Activated T-helper 1 cell treated with anti-CD3 and anti-CD28 coated beads, Interleukin-12 subunit alpha, Interleukin-12 subunit beta, Interleukin-2, Interleukin-4 antibody, amounts not matched to agents 30 ng/mL and 10 ng/mL and 1 ng/mL, durations not matched to agents 14 hours and 24 hours and 36 hours (primary cell): ENCODE results near the gene KLHL12. TPM values are rescaled to one million over a fixed set of nuclear protein-coding genes. Genes with fewer than 3 reads are reported as not detected.
"Not testable (repeated sequence)": the region's sequence is repeated elsewhere in the genome, so short reads cannot be mapped to it uniquely, and the experiment has no call there.

Experiments used
- DNase-seq: peaks from one replicate; pipeline ENCODE4 v3.0.0; 2021; ENCODE audit warnings: low spot score
- H3K27ac Mint-ChIP-seq: one replicate; pipeline ENCODE4 v1.8.0; 2021; ENCODE audit warnings: mild to moderate bottlenecking, mixed read lengths
- H3K27me3 Mint-ChIP-seq: one replicate; pipeline ENCODE4 v1.8.0; 2022; ENCODE audit warnings: mild to moderate bottlenecking, moderate library complexity, mixed read lengths; ENCODE audit not compliant: insufficient read depth
- H3K36me3 Mint-ChIP-seq: one replicate; pipeline ENCODE4 v1.8.0; 2021; ENCODE audit warnings: low read depth, mixed read lengths
- H3K4me1 Mint-ChIP-seq: one replicate; pipeline ENCODE4 v1.8.0; 2021; ENCODE audit warnings: low read depth, mixed read lengths
- H3K4me3 Mint-ChIP-seq: one replicate; pipeline ENCODE4 v1.8.0; 2021; ENCODE audit warnings: mild to moderate bottlenecking, moderate library complexity, mixed read lengths
- H3K9me3 Mint-ChIP-seq: one replicate; pipeline ENCODE4 v1.8.0; 2021; ENCODE audit warnings: mixed read lengths
- intact Hi-C: fragments of 100-400 bp; cut with micrococcal nuclease; formaldehyde crosslinking; loops from one replicate; pipeline ENCODE4 v1.15.1; 2024
- total RNA-seq: library from RNA; stranded (reverse); gene quantifications from 2 replicates; pipeline ENCODE4 v1.2.3, GENCODE V29; 2022

KLHL12 gene
- total RNA-seq, 1 donor from 2014 or later: 24.9 TPM

DNA sequence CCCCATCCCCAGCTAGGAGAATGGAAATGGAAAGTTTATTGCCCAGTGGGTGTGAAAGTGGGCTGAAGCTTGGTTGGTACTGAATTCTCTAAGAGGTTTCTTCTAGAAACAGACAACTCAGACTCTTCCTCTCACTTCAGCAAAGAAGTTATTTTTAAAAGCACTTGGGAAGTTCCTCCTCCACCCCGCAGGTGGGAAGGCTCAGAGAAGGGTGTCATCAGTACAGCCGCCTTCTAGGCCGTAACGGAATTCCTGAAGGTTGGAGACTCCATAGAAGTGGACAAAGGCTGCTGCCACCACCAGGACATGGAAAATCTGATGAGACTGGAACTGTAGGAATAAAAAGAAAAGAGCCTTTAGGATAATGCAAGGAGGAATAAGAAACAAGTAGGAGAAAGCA lies 14.3 kb upstream of the KLHL12 start:
- Mint-ChIP-seq H3K36me3 (peaks cover 38% of the 10 kb centered on the region), H3K4me3 (no peak overlapping the region), H3K9me3 (no peaks in the 10 kb centered on the region), H3K4me1 (no peaks in the 10 kb centered on the region), H3K27me3 (no peaks in the 10 kb centered on the region), H3K27ac (no peak overlapping the region)
- no peak for DNase-seq
- intact Hi-C loops: no loop called here

DNA sequence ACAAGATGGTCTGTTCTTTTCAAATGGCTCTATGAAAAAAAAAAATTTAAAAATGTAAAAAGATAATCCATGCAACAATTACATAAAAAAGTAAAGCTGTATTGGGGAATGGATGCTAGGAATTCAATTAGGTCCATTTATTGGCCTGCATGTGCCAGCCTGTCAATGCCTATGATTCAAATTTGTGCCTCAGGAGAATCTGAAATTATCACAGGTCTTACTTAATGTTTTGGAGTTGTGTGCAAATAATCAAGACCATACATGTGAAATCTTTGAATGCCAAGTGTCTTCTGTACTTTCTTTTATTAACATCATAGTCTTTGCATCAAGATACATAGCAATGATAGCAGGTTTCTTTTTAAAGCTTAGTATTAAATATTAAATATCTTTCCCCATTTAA lies 13.5 kb upstream of the KLHL12 start:
- H3K4me1 Mint-ChIP-seq: no peaks in the 10 kb centered on the region
- intact Hi-C loops: no loop called here
- no peak overlapping the region for H3K4me3 Mint-ChIP-seq
- H3K36me3 Mint-ChIP-seq: peaks cover 35% of the 10 kb centered on the region
- H3K27me3 Mint-ChIP-seq: no peaks in the 10 kb centered on the region
- no peak for DNase-seq
- H3K9me3 Mint-ChIP-seq: no peaks in the 10 kb centered on the region
- no peak overlapping the region for H3K27ac Mint-ChIP-seq

DNA sequence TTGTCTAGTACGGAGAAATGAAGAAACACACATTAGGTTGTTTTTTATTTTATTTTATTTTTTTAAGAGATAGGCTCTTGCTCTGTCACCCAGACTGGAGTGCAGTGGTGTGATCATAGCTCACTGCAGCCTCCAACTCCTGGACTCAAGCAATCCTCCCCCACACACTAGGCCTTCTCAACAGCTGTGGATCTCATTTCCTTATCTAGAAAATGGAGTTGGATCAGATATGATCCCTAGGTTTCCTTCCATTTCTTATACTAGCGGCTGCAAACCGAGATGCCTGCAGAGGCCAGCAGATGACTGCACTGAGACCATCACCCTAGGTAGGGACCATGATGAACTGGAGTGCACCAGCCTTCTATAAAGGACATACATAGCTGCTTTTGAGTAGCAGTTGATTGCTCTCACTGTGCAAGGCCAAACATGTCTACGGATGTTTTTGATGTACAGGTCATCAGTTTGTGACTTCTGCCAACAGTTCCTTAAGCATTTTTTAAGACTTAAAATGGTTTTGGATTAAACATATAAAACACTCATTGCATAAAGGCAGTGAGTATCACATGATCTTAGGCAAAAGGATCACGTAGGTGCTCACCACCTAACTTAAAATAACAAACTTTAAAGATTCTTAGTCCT lies 11.4 kb upstream of the KLHL12 start:
- Mint-ChIP-seq H3K27ac (no peak overlapping the region), H3K4me1 (peaks cover 7% of the 10 kb centered on the region), H3K27me3 (peaks cover 7% of the 10 kb centered on the region), H3K9me3 (no peaks in the 10 kb centered on the region), H3K36me3 (peaks cover 17% of the 10 kb centered on the region), H3K4me3 (no peak overlapping the region)
- no peak for DNase-seq
- intact Hi-C loops: no loop called here

DNA sequence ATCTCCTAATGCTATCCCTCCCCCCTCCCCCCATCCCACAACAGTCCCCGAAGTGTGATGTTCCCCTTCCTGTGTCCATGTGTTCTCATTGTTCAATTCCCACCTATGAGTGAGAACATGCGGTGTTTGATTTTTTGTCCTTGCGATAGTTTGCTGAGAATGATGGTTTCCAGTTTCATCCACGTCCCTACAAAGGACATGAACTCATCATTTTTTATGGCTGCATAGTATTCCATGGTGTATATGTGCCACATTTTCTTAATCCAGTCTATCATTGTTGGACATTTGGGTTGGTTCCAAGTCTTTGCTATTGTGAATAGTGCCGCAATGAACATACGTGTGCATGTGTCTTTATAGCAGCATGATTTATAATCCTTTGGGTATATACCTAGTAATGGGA lies 9.4 kb upstream of the KLHL12 start:
- H3K4me1 Mint-ChIP-seq, intact Hi-C loops, H3K36me3 Mint-ChIP-seq, H3K27ac Mint-ChIP-seq, DNase-seq, H3K4me3 Mint-ChIP-seq, H3K9me3 Mint-ChIP-seq: not testable (repeated sequence)
- H3K27me3 Mint-ChIP-seq: peaks cover 16% of the 10 kb centered on the region

DNA sequence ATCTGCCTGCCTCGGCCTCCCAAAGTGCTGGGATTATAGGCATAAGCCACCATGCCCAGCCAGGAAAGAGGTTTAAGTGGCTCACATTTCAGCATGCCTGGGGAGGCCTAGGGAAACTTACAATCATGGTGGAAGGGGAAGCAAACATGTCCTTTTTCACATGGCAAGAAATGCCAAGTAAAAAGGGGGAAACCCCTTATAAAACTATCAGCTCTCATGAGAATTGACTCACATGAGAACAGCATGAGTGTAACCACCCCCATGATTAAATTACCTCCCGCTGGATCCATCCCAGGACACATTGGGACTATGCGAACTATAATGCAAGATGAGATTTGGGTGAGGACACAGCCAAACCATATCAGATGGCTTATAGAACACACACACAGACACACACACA lies 8.8 kb upstream of the KLHL12 start:
- intact Hi-C loops: no loop called here
- H3K36me3 Mint-ChIP-seq: peaks cover under 1% of the 10 kb centered on the region
- no peaks in the 10 kb centered on the region for H3K9me3 Mint-ChIP-seq
- H3K27ac Mint-ChIP-seq: no peak overlapping the region
- no peak for DNase-seq
- peaks cover 16% of the 10 kb centered on the region for H3K27me3 Mint-ChIP-seq
- peaks cover 8% of the 10 kb centered on the region for H3K4me1 Mint-ChIP-seq
- H3K4me3 Mint-ChIP-seq: no peak overlapping the region

DNA sequence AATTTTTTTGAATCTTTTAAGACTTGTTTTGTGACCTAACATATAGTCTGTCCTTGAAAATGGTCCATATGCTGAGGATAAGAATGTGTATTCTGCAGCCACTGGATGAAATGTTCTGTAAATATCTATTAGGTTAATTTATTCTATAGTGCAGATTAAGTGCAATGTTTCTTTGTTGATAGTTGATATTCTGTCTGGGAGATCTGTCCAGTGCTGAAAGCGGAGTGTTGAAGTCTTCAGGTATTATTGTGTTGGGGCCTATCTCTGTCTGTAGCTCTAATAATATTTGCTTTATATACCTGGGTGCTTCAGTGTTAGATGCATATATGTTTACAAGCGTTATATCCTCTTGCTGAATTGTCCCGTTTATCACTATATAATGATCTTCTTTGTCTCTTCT lies 7.7 kb upstream of the KLHL12 start:
- Mint-ChIP-seq H3K4me1 (peaks cover 8% of the 10 kb centered on the region), H3K27ac (no peak overlapping the region), H3K36me3 (no peaks in the 10 kb centered on the region), H3K27me3 (peaks cover 18% of the 10 kb centered on the region), H3K4me3 (no peak overlapping the region), H3K9me3 (no peaks in the 10 kb centered on the region)
- intact Hi-C loops: no loop called here
- no peak for DNase-seq

DNA sequence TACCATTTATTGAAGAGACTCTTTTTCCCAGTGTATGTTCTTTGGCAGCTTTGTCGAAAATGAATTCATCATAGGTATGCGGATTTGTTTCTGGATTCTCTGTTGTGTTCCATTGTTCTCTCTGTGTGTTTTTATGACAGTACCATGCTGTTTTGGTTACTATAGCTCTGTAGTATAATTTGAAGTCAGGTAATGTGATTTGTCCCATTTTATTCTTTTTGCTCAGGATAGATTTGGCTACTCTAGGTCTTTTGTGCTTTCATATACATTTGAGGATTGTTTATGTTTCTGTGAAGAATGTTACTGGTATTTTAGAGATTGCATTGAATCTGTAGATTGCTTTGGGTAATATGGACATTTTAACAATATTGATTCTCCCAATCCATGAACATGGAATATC lies 5.4 kb upstream of the KLHL12 start:
- Mint-ChIP-seq H3K36me3 (no peaks in the 10 kb centered on the region), H3K27ac (no peak overlapping the region), H3K9me3 (no peaks in the 10 kb centered on the region), H3K27me3 (peaks cover 18% of the 10 kb centered on the region), H3K4me1 (peaks cover 8% of the 10 kb centered on the region), H3K4me3 (no peak overlapping the region)
- intact Hi-C loops: no loop called here
- no peak for DNase-seq

DNA sequence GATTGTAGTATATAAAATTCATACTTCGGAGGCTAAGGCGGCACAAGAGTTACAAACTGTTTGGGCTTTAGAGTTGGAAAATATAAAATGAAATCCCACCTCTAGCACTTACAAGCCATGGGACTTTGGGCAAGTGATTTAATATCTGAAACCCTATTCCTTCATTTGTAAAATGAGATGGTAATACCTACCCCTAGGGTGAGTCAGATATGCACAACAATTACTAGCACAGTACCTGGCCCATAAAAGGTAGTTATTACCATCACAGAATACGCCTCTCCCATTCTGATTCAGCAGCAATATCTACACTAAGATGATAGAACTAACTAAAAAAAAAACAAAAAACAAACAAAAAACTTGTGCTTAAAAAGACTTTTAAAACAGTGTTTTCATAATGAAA lies 3.5 kb downstream of the KLHL12 start:
- no peaks in the 10 kb centered on the region for H3K27me3 Mint-ChIP-seq
- H3K9me3 Mint-ChIP-seq: no peaks in the 10 kb centered on the region
- no peak for DNase-seq
- peaks cover 34% of the 10 kb centered on the region for H3K4me1 Mint-ChIP-seq
- intact Hi-C loops: no loop called here
- H3K36me3 Mint-ChIP-seq: peaks cover 23% of the 10 kb centered on the region
- H3K4me3 Mint-ChIP-seq: no peak overlapping the region
- no peak overlapping the region for H3K27ac Mint-ChIP-seq

DNA sequence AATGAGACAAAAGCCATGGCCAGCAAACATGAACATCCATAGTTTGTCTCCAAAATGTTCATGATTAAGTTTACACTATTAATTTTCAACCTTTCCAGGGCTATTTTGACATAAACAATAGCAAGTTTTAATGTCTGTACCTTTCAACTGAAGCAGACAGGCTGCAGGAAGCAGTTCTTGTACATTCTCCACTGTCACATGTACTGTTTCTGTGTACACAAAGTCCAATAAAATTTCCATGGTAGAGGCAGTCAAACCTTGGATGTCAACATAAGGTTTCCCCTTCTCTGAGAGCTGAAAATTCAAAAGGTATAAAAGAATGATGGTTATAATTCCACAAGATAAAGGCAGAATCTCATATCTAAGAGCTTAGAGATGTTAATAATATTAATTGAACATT lies 7.4 kb downstream of the KLHL12 start:
- no peaks in the 10 kb centered on the region for H3K27me3 Mint-ChIP-seq
- H3K4me1 Mint-ChIP-seq: peaks cover 17% of the 10 kb centered on the region
- no peak overlapping the region for H3K27ac Mint-ChIP-seq
- H3K9me3 Mint-ChIP-seq: no peaks in the 10 kb centered on the region
- no peak for DNase-seq
- H3K36me3 Mint-ChIP-seq: peaks cover 30% of the 10 kb centered on the region
- H3K4me3 Mint-ChIP-seq: no peak overlapping the region
- intact Hi-C loops: no loop called here

DNA sequence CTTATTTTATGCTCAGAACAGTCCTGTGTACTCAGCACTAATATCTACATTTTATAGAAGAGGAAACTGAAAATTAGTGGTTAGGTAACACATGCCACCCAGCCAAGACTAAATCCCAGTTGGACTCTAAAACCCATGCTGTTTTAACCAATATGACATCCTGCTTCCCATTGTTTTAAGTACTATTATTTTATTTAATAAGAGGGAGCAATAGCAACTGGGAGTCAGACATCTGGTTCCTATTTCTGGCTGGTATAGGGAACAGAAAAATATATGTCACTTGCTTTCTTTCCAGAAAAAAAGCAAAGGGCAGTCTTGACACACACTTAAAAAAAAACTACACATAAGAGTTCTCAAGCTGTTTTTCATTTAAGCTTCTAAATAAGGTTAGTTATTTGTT lies 11.9 kb downstream of the KLHL12 start:
- DNase-seq: no peak
- H3K36me3 Mint-ChIP-seq: peaks cover 43% of the 10 kb centered on the region
- intact Hi-C loops: no loop called here
- H3K4me3 Mint-ChIP-seq: no peak overlapping the region
- no peaks in the 10 kb centered on the region for H3K9me3 Mint-ChIP-seq
- H3K27ac Mint-ChIP-seq: no peak overlapping the region
- peaks cover 6% of the 10 kb centered on the region for H3K4me1 Mint-ChIP-seq
- H3K27me3 Mint-ChIP-seq: no peaks in the 10 kb centered on the region

DNA sequence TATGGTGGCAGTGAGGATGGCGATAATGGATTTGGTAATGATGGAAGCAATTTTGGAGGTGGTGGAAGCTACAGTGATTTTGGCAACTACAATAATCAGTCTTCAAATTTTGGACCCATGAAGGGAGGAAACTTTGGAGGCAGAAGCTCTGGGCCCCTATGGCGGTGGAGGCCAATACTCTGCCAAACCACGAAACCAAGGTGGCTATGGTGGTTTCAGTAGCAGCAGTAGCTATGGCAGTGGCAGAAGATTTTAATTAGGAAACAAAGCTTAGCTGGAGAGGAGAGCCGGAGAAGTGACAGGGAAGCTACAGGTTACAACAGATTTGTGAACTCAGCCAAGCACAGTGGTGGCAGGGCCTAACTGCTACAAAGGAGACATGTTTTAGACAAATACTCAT lies 14.6 kb downstream of the KLHL12 start:
- H3K4me3 Mint-ChIP-seq, H3K27ac Mint-ChIP-seq, H3K4me1 Mint-ChIP-seq, H3K27me3 Mint-ChIP-seq, intact Hi-C loops, H3K9me3 Mint-ChIP-seq, DNase-seq: not testable (repeated sequence)
- peaks cover 33% of the 10 kb centered on the region for H3K36me3 Mint-ChIP-seq

DNA sequence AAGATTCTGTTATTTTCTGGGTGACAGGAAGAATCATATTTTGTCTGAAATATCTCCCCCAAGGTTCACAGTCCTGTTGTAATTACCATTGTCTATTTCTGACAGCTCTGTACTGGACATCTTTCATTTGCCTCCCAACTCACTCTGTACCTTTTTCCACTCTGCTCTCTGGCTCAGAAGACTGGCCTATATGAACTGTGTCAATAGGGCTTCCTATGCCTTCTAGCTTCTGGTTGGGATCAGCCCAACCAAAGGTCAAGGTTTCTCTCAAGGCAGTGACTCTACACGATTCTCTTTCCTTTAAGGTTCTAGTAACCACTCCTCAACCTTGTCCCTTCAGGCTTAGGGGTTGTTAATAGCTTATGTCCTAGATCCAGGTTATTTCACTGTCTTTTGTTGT lies 17.5 kb downstream of the KLHL12 start:
- Mint-ChIP-seq H3K4me3 (no peak overlapping the region), H3K4me1 (peaks cover 6% of the 10 kb centered on the region), H3K36me3 (peaks cover 35% of the 10 kb centered on the region), H3K9me3 (no peaks in the 10 kb centered on the region), H3K27ac (no peak overlapping the region), H3K27me3 (no peaks in the 10 kb centered on the region)
- intact Hi-C loops: no loop called here
- no peak for DNase-seq

DNA sequence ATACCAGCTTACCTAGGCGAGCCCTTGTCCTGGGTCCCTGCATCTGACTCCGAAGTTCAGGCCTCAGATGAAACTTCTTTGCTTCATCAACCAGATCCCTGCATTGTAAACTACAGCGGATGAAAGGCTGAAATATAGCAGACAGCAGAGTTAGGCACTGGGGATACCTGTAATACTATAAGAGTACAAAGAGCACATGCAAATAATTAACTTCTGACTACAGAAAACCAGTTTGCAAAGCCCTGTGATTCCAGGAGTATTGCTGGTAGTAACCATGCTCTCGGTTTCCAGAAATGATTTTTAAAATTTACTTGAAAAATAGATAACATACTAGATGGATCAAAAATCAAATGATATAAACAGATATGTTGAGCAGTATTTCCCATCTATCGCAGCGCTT lies 18.0 kb downstream of the KLHL12 start:
- Mint-ChIP-seq H3K9me3 (no peaks in the 10 kb centered on the region), H3K4me3 (no peak overlapping the region), H3K27me3 (no peaks in the 10 kb centered on the region), H3K27ac (no peak overlapping the region), H3K36me3 (peaks cover 32% of the 10 kb centered on the region), H3K4me1 (peaks cover 6% of the 10 kb centered on the region)
- DNase-seq: no peak
- intact Hi-C loops: no loop called here

DNA sequence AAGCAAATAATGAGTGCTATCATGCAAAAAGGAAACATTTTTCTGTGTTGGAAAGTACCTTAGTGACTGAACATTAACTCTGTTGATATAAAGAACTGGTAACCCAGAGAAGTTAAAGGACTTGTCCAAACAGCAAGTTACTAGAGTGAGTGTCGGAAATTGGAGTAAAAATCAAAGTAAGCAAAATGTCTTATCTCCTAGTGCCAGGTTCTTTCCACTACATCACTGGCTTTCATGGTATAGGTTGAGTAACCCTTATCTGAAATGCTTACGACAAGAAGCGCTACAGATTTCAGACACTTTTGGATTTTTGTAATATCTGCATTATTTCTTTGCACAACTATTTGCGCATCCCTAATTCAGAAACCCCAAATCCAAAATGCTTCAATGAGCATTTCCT lies 21.7 kb downstream of the KLHL12 start:
- H3K36me3 Mint-ChIP-seq: peaks cover 15% of the 10 kb centered on the region
- no peaks in the 10 kb centered on the region for H3K9me3 Mint-ChIP-seq
- no peak for DNase-seq
- no peak overlapping the region for H3K4me3 Mint-ChIP-seq
- intact Hi-C loops: no loop called here
- no peak overlapping the region for H3K27ac Mint-ChIP-seq
- H3K4me1 Mint-ChIP-seq: no peaks in the 10 kb centered on the region
- H3K27me3 Mint-ChIP-seq: no peaks in the 10 kb centered on the region
